A549 (cell line): ENCODE results near the gene NOX3.

ENCODE experiments used
- CHD2 ChIP-seq: fragments of 150-350 bp; IDR thresholded peaks from 2 replicates; pipeline ENCODE4 v1.6.1; 2014; ENCODE audit warnings: low read length; ENCODE audit not compliant: partially characterized antibody
- ELK1 ChIP-seq: fragments of 150-350 bp; IDR thresholded peaks from 2 replicates; pipeline ENCODE4 v1.6.1; 2014; ENCODE audit warnings: low read depth, mild to moderate bottlenecking, low read length
- ESRRA ChIP-seq: fragments of 150-350 bp; IDR thresholded peaks from 2 replicates; pipeline ENCODE4 v1.6.1; 2014; ENCODE audit warnings: mild to moderate bottlenecking, low read length, borderline replicate concordance
- MAX ChIP-seq: IDR thresholded peaks from 2 replicates; pipeline ENCODE4 v1.6.1; 2012
- PBX3 ChIP-seq: IDR thresholded peaks from 2 replicates; pipeline ENCODE4 v1.6.1; 2012
- TP53 ChIP-seq: fragments of 250-450 bp; sonication (Bioruptor Pico); IDR thresholded peaks from 2 replicates; pipeline ENCODE4 v1.5.0; 2021; ENCODE audit warnings: mild to moderate bottlenecking, moderate library complexity
- TF ChIP-seq, protein P1 (sequence below): fragments of >200 bp; sonication (Bioruptor Twin); formaldehyde crosslinking; IDR thresholded peaks from 3 replicates; pipeline ENCODE4 v1.5.1; 2016

- TF ChIP-seq PBX3 = no peak
- TF ChIP-seq, protein P1, sequence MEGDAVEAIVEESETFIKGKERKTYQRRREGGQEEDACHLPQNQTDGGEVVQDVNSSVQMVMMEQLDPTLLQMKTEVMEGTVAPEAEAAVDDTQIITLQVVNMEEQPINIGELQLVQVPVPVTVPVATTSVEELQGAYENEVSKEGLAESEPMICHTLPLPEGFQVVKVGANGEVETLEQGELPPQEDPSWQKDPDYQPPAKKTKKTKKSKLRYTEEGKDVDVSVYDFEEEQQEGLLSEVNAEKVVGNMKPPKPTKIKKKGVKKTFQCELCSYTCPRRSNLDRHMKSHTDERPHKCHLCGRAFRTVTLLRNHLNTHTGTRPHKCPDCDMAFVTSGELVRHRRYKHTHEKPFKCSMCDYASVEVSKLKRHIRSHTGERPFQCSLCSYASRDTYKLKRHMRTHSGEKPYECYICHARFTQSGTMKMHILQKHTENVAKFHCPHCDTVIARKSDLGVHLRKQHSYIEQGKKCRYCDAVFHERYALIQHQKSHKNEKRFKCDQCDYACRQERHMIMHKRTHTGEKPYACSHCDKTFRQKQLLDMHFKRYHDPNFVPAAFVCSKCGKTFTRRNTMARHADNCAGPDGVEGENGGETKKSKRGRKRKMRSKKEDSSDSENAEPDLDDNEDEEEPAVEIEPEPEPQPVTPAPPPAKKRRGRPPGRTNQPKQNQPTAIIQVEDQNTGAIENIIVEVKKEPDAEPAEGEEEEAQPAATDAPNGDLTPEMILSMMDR = no peak
- no peak for TF ChIP-seq MAX
- no peak for TF ChIP-seq ESRRA
- no peak for TF ChIP-seq CHD2
- no peak for TF ChIP-seq ELK1
- no peak for TF ChIP-seq TP53
Measured at GRCh38 chr6:155499574-155499973, 43.9 kb upstream of the NOX3 start.
